Measurements from ENCODE around the gene MEIOC. TPM values are rescaled to one million over a fixed set of nuclear protein-coding genes. Genes with fewer than 3 reads are reported as not detected.
"Not testable (repeated sequence)": the region's sequence is repeated elsewhere in the genome, so short reads cannot be mapped to it uniquely, and the experiment has no call there.

The MEIOC gene
- total RNA-seq, 1 donor from 2014 or later, result 0.52 TPM

- Histone ChIP-seq H3K4me1 (ENCODE audit: control insufficient read depth in 3 of 3, insufficient read depth in 3 of 3, low read length in 3 of 3) (no peaks in the 10 kb centered on the region), H3K4me3 (ENCODE audit: low read length in 3 of 3) (no peak overlapping the region), H3K27me3 (ENCODE audit: control insufficient read depth in 3 of 3, insufficient read depth in 3 of 3, low read length in 3 of 3) (peaks cover 2 to 18% (median 6%) of the 10 kb centered on the region in 3 donors), H3K9me3 (ENCODE audit: control insufficient read depth in 3 of 3, low read length in 3 of 3) (no peaks in the 10 kb centered on the region), H3K27ac (ENCODE audit: low read depth, low read length) (no peak overlapping the region), H3K36me3 (ENCODE audit: control insufficient read depth in 3 of 3, insufficient read depth in 3 of 3, low read length in 3 of 3) (no peaks in the 10 kb centered on the region), H3K9ac (ENCODE audit: low read depth in 1 of 3, low read length in 3 of 3) (no peak overlapping the region)
Observed at GRCh38 chr17:44627513-44628242, 28.6 kb upstream of the MEIOC start.

GRCh38 chr17:44628243-44629188 lies 27.8 kb upstream of the MEIOC start:
- H3K27ac ChIP-seq (ENCODE audit: low read depth, low read length), result no peak overlapping the region
- no peak overlapping the region for H3K4me3 ChIP-seq (ENCODE audit: low read length in 3 of 3)
- H3K36me3 ChIP-seq (ENCODE audit: control insufficient read depth in 3 of 3, insufficient read depth in 3 of 3, low read length in 3 of 3), result no peaks in the 10 kb centered on the region
- H3K9me3 ChIP-seq (ENCODE audit: control insufficient read depth in 3 of 3, low read length in 3 of 3), result no peaks in the 10 kb centered on the region
- H3K9ac ChIP-seq (ENCODE audit: low read depth in 1 of 3, low read length in 3 of 3), result no peak overlapping the region
- H3K4me1 ChIP-seq (ENCODE audit: control insufficient read depth in 3 of 3, insufficient read depth in 3 of 3, low read length in 3 of 3), result no peaks in the 10 kb centered on the region
- H3K27me3 ChIP-seq (ENCODE audit: control insufficient read depth in 3 of 3, insufficient read depth in 3 of 3, low read length in 3 of 3), result peaks cover 2 to 17% (median 6%) of the 10 kb centered on the region in 3 donors

GRCh38 chr17:44629314-44629713 lies 27.0 kb upstream of the MEIOC start:
- H3K4me1 ChIP-seq (ENCODE audit: control insufficient read depth in 3 of 3, insufficient read depth in 3 of 3, low read length in 3 of 3), result no peaks in the 10 kb centered on the region
- no peak overlapping the region for H3K27ac ChIP-seq (ENCODE audit: low read depth, low read length)
- no peaks in the 10 kb centered on the region for H3K36me3 ChIP-seq (ENCODE audit: control insufficient read depth in 3 of 3, insufficient read depth in 3 of 3, low read length in 3 of 3)
- H3K4me3 ChIP-seq (ENCODE audit: low read length in 3 of 3), result no peak overlapping the region
- no peak overlapping the region for H3K9ac ChIP-seq (ENCODE audit: low read depth in 1 of 3, low read length in 3 of 3)
- H3K27me3 ChIP-seq (ENCODE audit: control insufficient read depth in 3 of 3, insufficient read depth in 3 of 3, low read length in 3 of 3), result peaks cover 2 to 17% (median 6%) of the 10 kb centered on the region in 3 donors
- no peaks in the 10 kb centered on the region for H3K9me3 ChIP-seq (ENCODE audit: control insufficient read depth in 3 of 3, low read length in 3 of 3)

- Histone ChIP-seq H3K9me3 (ENCODE audit: control insufficient read depth in 3 of 3, low read length in 3 of 3) (no peaks in the 10 kb centered on the region), H3K27me3 (ENCODE audit: control insufficient read depth in 3 of 3, insufficient read depth in 3 of 3, low read length in 3 of 3) (peaks cover 2 to 15% (median 6%) of the 10 kb centered on the region in 3 donors), H3K4me1 (ENCODE audit: control insufficient read depth in 3 of 3, insufficient read depth in 3 of 3, low read length in 3 of 3) (no peaks in the 10 kb centered on the region), H3K27ac (ENCODE audit: low read depth, low read length) (no peak overlapping the region), H3K9ac (ENCODE audit: low read depth in 1 of 3, low read length in 3 of 3) (no peak overlapping the region), H3K4me3 (ENCODE audit: low read length in 3 of 3) (no peak overlapping the region), H3K36me3 (ENCODE audit: control insufficient read depth in 3 of 3, insufficient read depth in 3 of 3, low read length in 3 of 3) (no peaks in the 10 kb centered on the region)
Observed at GRCh38 chr17:44630703-44631102, 25.6 kb upstream of the MEIOC start.

- H3K4me3 ChIP-seq (ENCODE audit: low read length in 3 of 3), result no peak overlapping the region
- H3K27me3 ChIP-seq (ENCODE audit: control insufficient read depth in 3 of 3, insufficient read depth in 3 of 3, low read length in 3 of 3), result peaks cover 0 to 4% (median 0%) of the 10 kb centered on the region in 3 donors
- H3K9me3 ChIP-seq (ENCODE audit: control insufficient read depth in 3 of 3, low read length in 3 of 3), result no peaks in the 10 kb centered on the region
- H3K4me1 ChIP-seq (ENCODE audit: control insufficient read depth in 3 of 3, insufficient read depth in 3 of 3, low read length in 3 of 3), result no peaks in the 10 kb centered on the region
- no peaks in the 10 kb centered on the region for H3K36me3 ChIP-seq (ENCODE audit: control insufficient read depth in 3 of 3, insufficient read depth in 3 of 3, low read length in 3 of 3)
- no peak overlapping the region for H3K9ac ChIP-seq (ENCODE audit: low read depth in 1 of 3, low read length in 3 of 3)
- no peak overlapping the region for H3K27ac ChIP-seq (ENCODE audit: low read depth, low read length)
Observed at GRCh38 chr17:44633998-44634397, 22.3 kb upstream of the MEIOC start.

- H3K27me3 ChIP-seq (ENCODE audit: control insufficient read depth in 3 of 3, insufficient read depth in 3 of 3, low read length in 3 of 3); H3K36me3 ChIP-seq (ENCODE audit: control insufficient read depth in 3 of 3, insufficient read depth in 3 of 3, low read length in 3 of 3); H3K27ac ChIP-seq (ENCODE audit: low read depth, low read length); H3K4me3 ChIP-seq (ENCODE audit: low read length in 3 of 3); H3K9me3 ChIP-seq (ENCODE audit: control insufficient read depth in 3 of 3, low read length in 3 of 3); H3K9ac ChIP-seq (ENCODE audit: low read depth in 1 of 3, low read length in 3 of 3); H3K4me1 ChIP-seq (ENCODE audit: control insufficient read depth in 3 of 3, insufficient read depth in 3 of 3, low read length in 3 of 3): not testable (repeated sequence)
Observed at GRCh38 chr17:44634401-44634800, 21.9 kb upstream of the MEIOC start.

- H3K4me1 ChIP-seq (ENCODE audit: control insufficient read depth in 3 of 3, insufficient read depth in 3 of 3, low read length in 3 of 3), result no peaks in the 10 kb centered on the region
- no peak overlapping the region for H3K27ac ChIP-seq (ENCODE audit: low read depth, low read length)
- H3K9ac ChIP-seq (ENCODE audit: low read depth in 1 of 3, low read length in 3 of 3), result no peak overlapping the region
- no peaks in the 10 kb centered on the region for H3K9me3 ChIP-seq (ENCODE audit: control insufficient read depth in 3 of 3, low read length in 3 of 3)
- no peaks in the 10 kb centered on the region for H3K36me3 ChIP-seq (ENCODE audit: control insufficient read depth in 3 of 3, insufficient read depth in 3 of 3, low read length in 3 of 3)
- peaks cover 0 to 3% (median 0%) of the 10 kb centered on the region in 3 donors for H3K27me3 ChIP-seq (ENCODE audit: control insufficient read depth in 3 of 3, insufficient read depth in 3 of 3, low read length in 3 of 3)
- no peak overlapping the region for H3K4me3 ChIP-seq (ENCODE audit: low read length in 3 of 3)
Observed at GRCh38 chr17:44636562-44636961, 19.7 kb upstream of the MEIOC start.

GRCh38 chr17:44637066-44637465 lies 19.2 kb upstream of the MEIOC start:
- H3K4me3 ChIP-seq (ENCODE audit: low read length in 3 of 3), result no peak overlapping the region
- no peaks in the 10 kb centered on the region for H3K4me1 ChIP-seq (ENCODE audit: control insufficient read depth in 3 of 3, insufficient read depth in 3 of 3, low read length in 3 of 3)
- H3K27me3 ChIP-seq (ENCODE audit: control insufficient read depth in 3 of 3, insufficient read depth in 3 of 3, low read length in 3 of 3), result no peaks in the 10 kb centered on the region
- no peak overlapping the region for H3K27ac ChIP-seq (ENCODE audit: low read depth, low read length)
- H3K9me3 ChIP-seq (ENCODE audit: control insufficient read depth in 3 of 3, low read length in 3 of 3), result no peaks in the 10 kb centered on the region
- H3K9ac ChIP-seq (ENCODE audit: low read depth in 1 of 3, low read length in 3 of 3), result no peak overlapping the region
- H3K36me3 ChIP-seq (ENCODE audit: control insufficient read depth in 3 of 3, insufficient read depth in 3 of 3, low read length in 3 of 3), result no peaks in the 10 kb centered on the region

GRCh38 chr17:44642834-44643233 lies 13.4 kb upstream of the MEIOC start:
- H3K4me1 ChIP-seq (ENCODE audit: control insufficient read depth in 3 of 3, insufficient read depth in 3 of 3, low read length in 3 of 3), result peaks cover 0 to 3% (median 0%) of the 10 kb centered on the region in 3 donors
- no peak overlapping the region for H3K9ac ChIP-seq (ENCODE audit: low read depth in 1 of 3, low read length in 3 of 3)
- no peak overlapping the region for H3K27ac ChIP-seq (ENCODE audit: low read depth, low read length)

GRCh38 chr17:44645341-44645740 lies 10.9 kb upstream of the MEIOC start:
- peaks cover 0 to 3% (median 0%) of the 10 kb centered on the region in 3 donors for H3K4me1 ChIP-seq (ENCODE audit: control insufficient read depth in 3 of 3, insufficient read depth in 3 of 3, low read length in 3 of 3)
- H3K9me3 ChIP-seq (ENCODE audit: control insufficient read depth in 3 of 3, low read length in 3 of 3), result no peaks in the 10 kb centered on the region
- H3K27ac ChIP-seq (ENCODE audit: low read depth, low read length), result no peak overlapping the region
- no peak overlapping the region for H3K4me3 ChIP-seq (ENCODE audit: low read length in 3 of 3)
- H3K36me3 ChIP-seq (ENCODE audit: control insufficient read depth in 3 of 3, insufficient read depth in 3 of 3, low read length in 3 of 3), result no peaks in the 10 kb centered on the region
- H3K27me3 ChIP-seq (ENCODE audit: control insufficient read depth in 3 of 3, insufficient read depth in 3 of 3, low read length in 3 of 3), result peaks cover 5 to 15% (median 10%) of the 10 kb centered on the region in 3 donors
- H3K9ac ChIP-seq (ENCODE audit: low read depth in 1 of 3, low read length in 3 of 3), result no peak overlapping the region

More at GRCh38 chr17:44642834-44643233, 13.4 kb upstream of the MEIOC start:
- Histone ChIP-seq H3K27me3 (ENCODE audit: control insufficient read depth in 3 of 3, insufficient read depth in 3 of 3, low read length in 3 of 3) (peaks cover 5 to 10% (median 10%) of the 10 kb centered on the region in 3 donors), H3K36me3 (ENCODE audit: control insufficient read depth in 3 of 3, insufficient read depth in 3 of 3, low read length in 3 of 3) (no peaks in the 10 kb centered on the region), H3K4me3 (ENCODE audit: low read length in 3 of 3) (no peak overlapping the region), H3K9me3 (ENCODE audit: control insufficient read depth in 3 of 3, low read length in 3 of 3) (no peaks in the 10 kb centered on the region)
